ENCODE results near the gene FLNB. TPM values are rescaled to one million over a fixed set of nuclear protein-coding genes. Genes with fewer than 3 reads are reported as not detected.

FLNB gene
- total and polyA plus RNA-seq, 3 experiments from 2014 or later, result 11.5 to 12.8 (median 12.2) TPM

DNA sequence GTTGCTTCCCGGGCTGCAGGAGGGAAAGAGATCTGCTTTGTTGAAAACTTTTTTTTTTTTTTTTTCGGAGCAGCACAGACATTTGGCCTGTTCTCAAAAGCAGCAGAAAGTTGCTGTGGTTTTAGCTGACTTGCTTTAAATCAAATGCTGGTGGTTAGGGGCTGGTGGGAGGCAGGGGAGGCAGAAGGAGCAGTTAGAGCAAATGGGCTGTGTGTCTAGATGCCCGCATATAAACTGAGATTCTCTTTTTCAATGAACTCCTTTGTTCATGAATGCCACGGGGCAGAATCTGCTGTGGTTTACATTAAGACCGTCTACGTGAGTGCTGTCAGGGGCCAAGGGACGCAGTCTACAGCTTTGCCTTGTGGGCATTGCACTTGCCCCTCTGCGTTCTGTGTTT lies 95.9 kb downstream of the FLNB start:
- H3K27me3 Mint-ChIP-seq, result peaks cover 0 to 2% of the 10 kb centered on the region in 2 donors
- POLR2A ChIA-PET, result no interaction called here
- DNase-seq, result peak in 1 of 5 donors; percentile 30
- peaks cover 0 to 5% (median 4%) of the 10 kb centered on the region in 3 donors for H3K4me1 Mint-ChIP-seq
- H3K36me3 Mint-ChIP-seq, result peaks cover 10 to 76% (median 37%) of the 10 kb centered on the region in 3 donors
- no peak overlapping the region for H3K4me3 Mint-ChIP-seq
- no peaks in the 10 kb centered on the region for H3K27me3 ChIP-seq (ENCODE audit: insufficient read depth, low read length, poor library complexity, severe bottlenecking)
- peaks cover 7% of the 10 kb centered on the region for H3K36me3 ChIP-seq (ENCODE audit: insufficient read depth, low read length)
- CTCF ChIA-PET, result no interaction called here
- H3K9me3 ChIP-seq (ENCODE audit: low read length), result no peaks in the 10 kb centered on the region
- no peaks in the 10 kb centered on the region for H3K9me3 Mint-ChIP-seq
- no peak overlapping the region for H3K27ac ChIP-seq (ENCODE audit: low read depth, low read length)
- no peak overlapping the region for H3K4me3 ChIP-seq (ENCODE audit: low read length)
- no peaks in the 10 kb centered on the region for H3K4me1 ChIP-seq (ENCODE audit: insufficient read depth, low read length)
- H3K27ac Mint-ChIP-seq, result no peak overlapping the region

DNA sequence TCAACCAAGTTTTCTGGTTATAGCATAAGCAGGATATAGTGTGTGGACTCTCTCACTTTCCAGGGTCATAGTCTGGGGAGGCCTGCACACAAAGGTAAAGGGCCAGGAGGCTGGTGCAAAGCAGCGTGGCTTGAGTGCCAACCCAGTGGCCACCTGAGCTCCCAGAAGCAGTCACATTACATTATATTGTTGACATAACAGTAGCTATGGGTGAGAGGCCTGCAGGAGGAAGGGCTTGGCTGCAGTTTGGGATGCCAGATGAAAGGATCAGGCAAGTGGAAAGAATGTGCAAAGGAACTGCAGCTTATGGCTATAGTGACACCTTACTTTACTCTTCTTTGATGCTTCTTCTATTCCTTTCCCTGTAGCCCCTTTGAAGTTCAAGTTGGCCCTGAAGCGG lies 96.5 kb downstream of the FLNB start:
- POLR2A ChIA-PET, result no interaction called here
- H3K27me3 ChIP-seq (ENCODE audit: insufficient read depth, low read length, poor library complexity, severe bottlenecking), result no peaks in the 10 kb centered on the region
- CTCF ChIA-PET, result no interaction called here
- peaks cover 0 to 5% (median 4%) of the 10 kb centered on the region in 3 donors for H3K4me1 Mint-ChIP-seq
- no peak overlapping the region for H3K27ac ChIP-seq (ENCODE audit: low read depth, low read length)
- no peaks in the 10 kb centered on the region for H3K9me3 ChIP-seq (ENCODE audit: low read length)
- no peak overlapping the region for H3K4me3 ChIP-seq (ENCODE audit: low read length)
- H3K27me3 Mint-ChIP-seq, result no peaks in the 10 kb centered on the region
- H3K36me3 Mint-ChIP-seq, result peaks cover 14 to 78% (median 38%) of the 10 kb centered on the region in 3 donors
- no peak overlapping the region for H3K4me3 Mint-ChIP-seq
- H3K9me3 Mint-ChIP-seq, result no peaks in the 10 kb centered on the region
- DNase-seq, result no peak
- peaks cover 13% of the 10 kb centered on the region for H3K36me3 ChIP-seq (ENCODE audit: insufficient read depth, low read length)
- H3K27ac Mint-ChIP-seq, result no peak overlapping the region
- H3K4me1 ChIP-seq (ENCODE audit: insufficient read depth, low read length), result no peaks in the 10 kb centered on the region

DNA sequence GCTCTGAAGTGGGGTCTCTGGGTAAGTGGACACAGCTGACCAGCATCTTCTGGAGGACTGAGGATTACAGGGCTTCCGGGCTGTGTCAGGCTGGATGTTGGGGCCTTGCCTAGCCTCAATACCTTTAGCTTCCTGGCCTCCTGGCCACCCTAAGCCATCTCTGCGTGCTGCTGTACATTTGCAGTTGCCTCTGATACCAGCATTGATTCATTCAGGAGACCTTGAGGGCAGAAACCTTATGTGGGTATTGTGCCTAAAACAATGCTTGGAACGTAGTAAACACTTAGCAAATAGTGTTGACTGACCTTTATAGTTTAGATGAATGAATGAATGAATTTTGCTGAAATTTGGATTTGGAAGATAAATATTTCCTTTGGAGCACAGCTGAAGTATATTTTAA lies 97.0 kb downstream of the FLNB start:
- H3K4me3 ChIP-seq (ENCODE audit: low read length), result no peak overlapping the region
- H3K9me3 ChIP-seq (ENCODE audit: low read length), result no peaks in the 10 kb centered on the region
- no peaks in the 10 kb centered on the region for H3K4me1 ChIP-seq (ENCODE audit: insufficient read depth, low read length)
- DNase-seq, result no peak
- H3K4me3 Mint-ChIP-seq, result no peak overlapping the region
- peaks cover 0 to 5% (median 4%) of the 10 kb centered on the region in 3 donors for H3K4me1 Mint-ChIP-seq
- H3K27ac ChIP-seq (ENCODE audit: low read depth, low read length), result no peak overlapping the region
- CTCF ChIA-PET, result no interaction called here
- H3K36me3 ChIP-seq (ENCODE audit: insufficient read depth, low read length), result peaks cover 16% of the 10 kb centered on the region
- no peaks in the 10 kb centered on the region for H3K9me3 Mint-ChIP-seq
- no peaks in the 10 kb centered on the region for H3K27me3 ChIP-seq (ENCODE audit: insufficient read depth, low read length, poor library complexity, severe bottlenecking)
- H3K27me3 Mint-ChIP-seq, result no peaks in the 10 kb centered on the region
- H3K36me3 Mint-ChIP-seq, result peaks cover 17 to 79% (median 41%) of the 10 kb centered on the region in 3 donors
- H3K27ac Mint-ChIP-seq, result no peak overlapping the region
- POLR2A ChIA-PET, result no interaction called here

DNA sequence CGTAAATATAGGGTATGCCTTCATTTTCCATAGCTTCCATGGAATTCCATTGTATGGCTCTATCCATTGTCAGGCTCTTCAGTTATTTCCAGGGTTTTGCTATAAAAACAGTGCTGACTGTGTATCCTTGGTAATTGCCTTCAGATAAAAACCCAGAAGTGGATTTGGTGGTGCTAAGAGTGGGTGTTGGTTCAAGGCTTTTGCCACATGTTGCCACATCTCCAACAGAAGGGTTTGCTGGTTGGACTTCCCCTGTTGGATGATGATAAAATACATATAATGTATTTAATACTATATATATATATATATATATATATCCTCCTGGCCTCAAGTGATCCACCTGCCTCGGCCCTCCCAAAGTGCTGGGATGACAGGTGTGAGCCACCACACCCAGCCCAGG lies 97.8 kb downstream of the FLNB start:
- Histone ChIP-seq H3K4me3 (ENCODE audit: low read length) (no peak overlapping the region), H3K27ac (ENCODE audit: low read depth, low read length) (no peak overlapping the region), H3K4me1 (ENCODE audit: insufficient read depth, low read length) (no peaks in the 10 kb centered on the region), H3K9me3 (ENCODE audit: low read length) (no peaks in the 10 kb centered on the region), H3K36me3 (ENCODE audit: insufficient read depth, low read length) (peaks cover 16% of the 10 kb centered on the region), H3K27me3 (ENCODE audit: insufficient read depth, low read length, poor library complexity, severe bottlenecking) (no peaks in the 10 kb centered on the region)
- ChIA-PET CTCF (no interaction called here), POLR2A (no interaction called here)
- no peak for DNase-seq
- no peak overlapping the region for H3K27ac Mint-ChIP-seq
- H3K4me1 Mint-ChIP-seq, result peaks cover 3 to 6% (median 5%) of the 10 kb centered on the region in 3 donors
- H3K36me3 Mint-ChIP-seq, result peaks cover 17 to 80% (median 40%) of the 10 kb centered on the region in 3 donors
- no peaks in the 10 kb centered on the region for H3K27me3 Mint-ChIP-seq
- no peak overlapping the region for H3K4me3 Mint-ChIP-seq
- no peaks in the 10 kb centered on the region for H3K9me3 Mint-ChIP-seq

DNA sequence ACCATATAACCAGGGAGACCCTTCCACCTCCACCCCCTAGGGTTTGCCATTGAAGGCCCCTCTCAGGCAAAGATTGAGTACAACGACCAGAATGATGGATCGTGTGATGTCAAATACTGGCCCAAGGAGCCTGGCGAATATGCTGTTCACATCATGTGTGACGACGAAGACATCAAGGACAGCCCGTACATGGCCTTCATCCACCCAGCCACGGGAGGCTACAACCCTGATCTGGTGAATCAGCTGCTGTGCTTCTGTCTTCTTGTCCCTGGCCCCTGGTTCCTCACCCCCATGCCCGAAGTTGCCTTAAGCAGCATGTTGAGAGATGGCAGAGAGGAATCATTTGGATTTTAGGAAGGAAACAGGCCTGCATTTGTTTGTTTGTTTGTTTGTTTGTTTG lies 98.4 kb downstream of the FLNB start:
- POLR2A ChIA-PET, result no interaction called here
- peaks cover 9 to 12% (median 10%) of the 10 kb centered on the region in 3 donors for H3K4me1 Mint-ChIP-seq

DNA sequence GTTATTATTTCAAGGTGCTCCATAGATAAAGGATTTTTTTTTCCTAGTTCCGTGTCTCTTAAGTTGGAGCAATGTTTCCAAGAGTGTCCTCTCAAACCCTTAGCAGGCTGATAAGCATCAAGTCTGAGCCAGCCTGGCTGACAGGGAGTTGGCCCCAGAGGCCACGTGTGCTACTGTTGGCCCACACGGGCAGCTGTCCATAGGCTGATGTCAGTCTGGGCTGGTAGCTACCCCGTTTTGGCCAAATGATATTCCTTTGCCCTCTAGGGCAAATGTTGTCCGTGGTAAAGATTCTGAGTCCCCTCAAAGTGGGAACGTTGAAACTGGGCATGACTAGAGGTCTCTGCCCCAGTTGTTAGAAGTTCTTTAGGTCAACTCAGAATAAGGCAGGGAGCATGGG lies 99.4 kb downstream of the FLNB start:
- POLR2A ChIA-PET, result no interaction called here
- no peaks in the 10 kb centered on the region for H3K27me3 Mint-ChIP-seq
- peaks cover 20% of the 10 kb centered on the region for H3K36me3 ChIP-seq (ENCODE audit: insufficient read depth, low read length)

More for the DNA sequence above, 98.4 kb downstream of the FLNB start:
- H3K27me3 Mint-ChIP-seq, result no peaks in the 10 kb centered on the region
- H3K27ac Mint-ChIP-seq, result no peak overlapping the region
- Histone ChIP-seq H3K36me3 (ENCODE audit: insufficient read depth, low read length) (peaks cover 16% of the 10 kb centered on the region), H3K4me1 (ENCODE audit: insufficient read depth, low read length) (peaks cover under 1% of the 10 kb centered on the region), H3K27me3 (ENCODE audit: insufficient read depth, low read length, poor library complexity, severe bottlenecking) (no peaks in the 10 kb centered on the region), H3K27ac (ENCODE audit: low read depth, low read length) (no peak overlapping the region), H3K9me3 (ENCODE audit: low read length) (no peaks in the 10 kb centered on the region), H3K4me3 (ENCODE audit: low read length) (no peak overlapping the region)
- no peaks in the 10 kb centered on the region for H3K9me3 Mint-ChIP-seq
- DNase-seq, result no peak
- CTCF ChIA-PET, result no interaction called here
- H3K4me3 Mint-ChIP-seq, result no peak overlapping the region
- H3K36me3 Mint-ChIP-seq, result peaks cover 17 to 81% (median 39%) of the 10 kb centered on the region in 3 donors

DNA sequence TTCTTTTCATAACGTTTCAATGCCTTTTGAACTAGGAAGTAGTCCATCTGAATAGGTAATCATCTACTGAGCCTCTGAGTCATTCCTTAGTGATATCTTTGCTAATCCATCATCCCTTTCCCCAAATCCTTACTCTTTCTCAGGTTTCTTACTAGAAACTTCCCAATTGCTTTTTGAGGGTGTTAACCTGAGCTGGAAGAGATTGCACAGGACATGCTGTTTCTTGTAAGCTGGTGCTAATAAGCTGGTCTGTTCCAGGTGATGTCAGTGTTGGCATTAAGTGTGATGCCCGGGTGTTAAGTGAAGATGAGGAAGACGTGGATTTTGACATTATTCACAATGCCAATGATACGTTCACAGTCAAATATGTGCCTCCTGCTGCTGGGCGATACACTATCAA lies 101.5 kb downstream of the FLNB start:
- H3K27me3 Mint-ChIP-seq, result no peaks in the 10 kb centered on the region
- peaks cover 31 to 73% (median 40%) of the 10 kb centered on the region in 3 donors for H3K36me3 Mint-ChIP-seq
- Histone ChIP-seq H3K4me1 (ENCODE audit: insufficient read depth, low read length) (peaks cover 10% of the 10 kb centered on the region), H3K27me3 (ENCODE audit: insufficient read depth, low read length, poor library complexity, severe bottlenecking) (no peaks in the 10 kb centered on the region), H3K4me3 (ENCODE audit: low read length) (no peak overlapping the region), H3K9me3 (ENCODE audit: low read length) (no peaks in the 10 kb centered on the region), H3K27ac (ENCODE audit: low read depth, low read length) (no peak overlapping the region), H3K36me3 (ENCODE audit: insufficient read depth, low read length) (peaks cover 15% of the 10 kb centered on the region)
- POLR2A ChIA-PET, result no interaction called here
- CTCF ChIA-PET, result no interaction called here
- H3K27ac Mint-ChIP-seq, result peak overlapping the region in 1 of 8 donors; percentile 6
- no peaks in the 10 kb centered on the region for H3K9me3 Mint-ChIP-seq
- H3K4me3 Mint-ChIP-seq, result no peak overlapping the region
- DNase-seq, result no peak
- peaks cover 14 to 27% (median 22%) of the 10 kb centered on the region in 3 donors for H3K4me1 Mint-ChIP-seq

More for the DNA sequence above, 99.4 kb downstream of the FLNB start:
- H3K27ac ChIP-seq (ENCODE audit: low read depth, low read length), result no peak overlapping the region
- H3K4me1 ChIP-seq (ENCODE audit: insufficient read depth, low read length), result peaks cover 10% of the 10 kb centered on the region
- no peaks in the 10 kb centered on the region for H3K9me3 ChIP-seq (ENCODE audit: low read length)
- CTCF ChIA-PET, result interaction anchor here (1.3 kb wide), 1 partner anchor 100 kb away, joined by 3 read pairs; no protein-coding TSS in a partner anchor
- Mint-ChIP-seq H3K27ac (peak overlapping the region in 1 of 8 donors; percentile 42), H3K36me3 (peaks cover 24 to 83% (median 35%) of the 10 kb centered on the region in 3 donors), H3K4me3 (no peak overlapping the region), H3K4me1 (peaks cover 12 to 17% (median 16%) of the 10 kb centered on the region in 3 donors), H3K9me3 (no peaks in the 10 kb centered on the region)
- no peak for DNase-seq
- no peaks in the 10 kb centered on the region for H3K27me3 ChIP-seq (ENCODE audit: insufficient read depth, low read length, poor library complexity, severe bottlenecking)
- H3K4me3 ChIP-seq (ENCODE audit: low read length), result no peak overlapping the region

DNA sequence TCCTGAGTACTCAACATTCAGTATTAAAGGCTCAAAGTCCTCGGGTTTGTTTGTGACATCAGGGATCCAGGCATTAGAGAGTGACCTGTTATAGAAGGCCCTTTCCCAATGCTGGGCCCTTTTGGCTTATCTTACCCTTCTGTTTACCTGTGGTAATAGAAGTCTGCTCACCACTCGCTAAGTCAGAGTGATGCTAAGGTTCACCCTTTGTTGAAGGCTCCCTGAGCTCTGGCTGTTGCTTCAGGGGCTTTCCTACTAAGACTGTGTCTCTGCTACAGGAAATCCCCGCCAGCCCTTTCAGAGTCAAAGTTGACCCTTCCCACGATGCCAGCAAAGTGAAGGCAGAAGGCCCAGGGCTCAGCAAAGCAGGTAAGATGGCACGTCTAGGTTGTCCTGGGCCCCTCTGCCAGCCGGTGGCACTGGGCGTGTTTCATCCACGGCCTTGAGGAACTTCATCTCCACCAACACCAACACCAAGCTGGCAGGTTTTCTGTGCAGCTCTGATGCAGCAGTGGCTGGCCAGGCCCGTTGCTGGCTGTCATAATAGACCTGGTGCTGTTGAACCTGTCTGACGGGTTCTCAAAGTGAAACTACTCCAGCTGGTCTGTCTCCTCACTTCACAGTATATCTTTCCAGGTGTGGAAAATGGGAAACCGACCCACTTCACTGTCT lies 103.4 kb downstream of the FLNB start:
- POLR2A ChIA-PET, result no interaction called here
- Histone ChIP-seq H3K4me1 (ENCODE audit: insufficient read depth, low read length) (peaks cover 28% of the 10 kb centered on the region), H3K4me3 (ENCODE audit: low read length) (no peak overlapping the region), H3K9me3 (ENCODE audit: low read length) (no peaks in the 10 kb centered on the region), H3K27ac (ENCODE audit: low read depth, low read length) (no peak overlapping the region), H3K27me3 (ENCODE audit: insufficient read depth, low read length, poor library complexity, severe bottlenecking) (no peaks in the 10 kb centered on the region), H3K36me3 (ENCODE audit: insufficient read depth, low read length) (peaks cover 15% of the 10 kb centered on the region)
- H3K27ac Mint-ChIP-seq, result peak overlapping the region; percentile 5 to 95 (median 75)
- peaks cover 27 to 56% (median 32%) of the 10 kb centered on the region in 3 donors for H3K36me3 Mint-ChIP-seq
- peak overlapping the region in 5 of 7 donors; percentile 20 to 78 (median 52) for H3K4me3 Mint-ChIP-seq
- CTCF ChIA-PET, result no interaction called here
- no peaks in the 10 kb centered on the region for H3K27me3 Mint-ChIP-seq
- H3K4me1 Mint-ChIP-seq, result peaks cover 33 to 46% (median 41%) of the 10 kb centered on the region in 3 donors
- peak in 1 of 5 donors; percentile 12 for DNase-seq
- no peaks in the 10 kb centered on the region for H3K9me3 Mint-ChIP-seq

Measured in CD8-positive, alpha-beta memory T cell (primary cell).